Inferior parietal cortex (tissue), 1 donor: ENCODE measurements around the gene ANKFN1.
"Not testable (repeated sequence)": the region's sequence is repeated elsewhere in the genome, so short reads cannot be mapped to it uniquely, and the experiment has no call there.

Experiments
- DNase-seq: peaks from one replicate; pipeline ENCODE4 v3.0.0-alpha.2; 2016; ENCODE audit errors: extremely low spot score

ANKFN1 gene

GRCh38 chr17:56182081-56182480, 28.8 kb downstream of the ANKFN1 start:
- DNase-seq: no peak

GRCh38 chr17:56184650-56185049, 31.4 kb downstream of the ANKFN1 start:
- DNase-seq: no peak

GRCh38 chr17:56185491-56186221, 32.4 kb downstream of the ANKFN1 start:
- no peak for DNase-seq

- DNase-seq: no peak
These were observed 33.0 kb downstream of the ANKFN1 start for GRCh38 chr17:56186222-56186786.

GRCh38 chr17:56203430-56203829, 50.2 kb downstream of the ANKFN1 start:
- no peak for DNase-seq

GRCh38 chr17:56206351-56206750, 53.1 kb downstream of the ANKFN1 start:
- no peak for DNase-seq

GRCh38 chr17:56213031-56213430, 59.8 kb downstream of the ANKFN1 start:
- no peak for DNase-seq

GRCh38 chr17:56217921-56218320, 64.6 kb downstream of the ANKFN1 start:
- DNase-seq: no peak

- no peak for DNase-seq
These were observed 69.0 kb downstream of the ANKFN1 start for GRCh38 chr17:56222255-56222654.

GRCh38 chr17:56230660-56231059, 77.4 kb downstream of the ANKFN1 start:
- DNase-seq: no peak

GRCh38 chr17:56231252-56231651, 78.0 kb downstream of the ANKFN1 start:
- no peak for DNase-seq

GRCh38 chr17:56231693-56232092, 78.4 kb downstream of the ANKFN1 start:
- no peak for DNase-seq

- DNase-seq: no peak
These were observed 91.1 kb downstream of the ANKFN1 start for GRCh38 chr17:56244268-56244890.

- DNase-seq: no peak
These were observed 94.5 kb downstream of the ANKFN1 start for GRCh38 chr17:56247816-56248215.

GRCh38 chr17:56257075-56257474, 103.8 kb downstream of the ANKFN1 start:
- DNase-seq: no peak

GRCh38 chr17:56260376-56261002, 107.2 kb downstream of the ANKFN1 start:
- no peak for DNase-seq

- no peak for DNase-seq
These were observed 109.5 kb downstream of the ANKFN1 start for GRCh38 chr17:56262803-56263202.

GRCh38 chr17:56269556-56270389, 116.5 kb downstream of the ANKFN1 start:
- DNase-seq: no peak

GRCh38 chr17:56274491-56274890, 121.2 kb downstream of the ANKFN1 start:
- DNase-seq: no peak

- DNase-seq: no peak
These were observed 131.2 kb downstream of the ANKFN1 start for GRCh38 chr17:56284482-56284881.

- DNase-seq: not testable (repeated sequence)
These were observed 135.5 kb downstream of the ANKFN1 start for GRCh38 chr17:56288786-56289185.

GRCh38 chr17:56289321-56289720, 136.0 kb downstream of the ANKFN1 start:
- no peak for DNase-seq
